Measurements from ENCODE around the gene TACR2.

DNA sequence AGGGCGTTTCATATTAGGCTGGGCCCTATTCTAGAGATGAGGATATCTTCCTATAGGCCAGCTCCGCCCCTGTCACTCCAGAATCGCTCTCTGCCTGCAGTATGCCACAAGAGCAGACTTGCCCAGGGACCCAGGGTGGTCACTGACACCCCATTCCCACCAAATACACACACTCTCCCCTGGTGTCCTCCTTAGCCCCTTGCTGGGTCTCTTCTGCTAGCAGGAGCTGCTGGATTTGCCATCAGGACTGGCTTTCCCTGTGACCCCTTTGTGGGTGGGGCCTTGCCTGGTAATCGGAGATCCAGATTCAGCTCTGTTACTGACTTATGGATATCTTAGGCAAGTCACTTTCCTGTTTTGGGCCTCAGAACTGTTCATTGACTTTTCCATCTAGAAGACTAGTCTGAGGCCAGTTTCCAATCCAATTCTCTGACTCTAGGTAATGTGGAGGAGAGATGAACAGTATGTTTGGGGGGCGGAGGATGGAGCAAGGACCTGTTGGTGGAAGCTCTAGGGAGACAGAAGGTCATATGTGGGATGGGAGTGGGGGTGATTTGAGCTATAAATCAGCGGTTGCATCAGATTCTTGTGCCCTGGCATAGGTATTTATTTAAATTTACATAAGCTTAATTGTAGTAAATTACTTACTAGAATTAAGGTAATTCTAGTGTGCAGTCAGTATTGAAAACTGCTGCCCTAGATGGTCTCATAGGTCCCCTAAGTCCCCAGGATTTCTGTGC, 36.1 kb upstream of the TACR2 start:
- TF ChIP-seq, protein P1, sequence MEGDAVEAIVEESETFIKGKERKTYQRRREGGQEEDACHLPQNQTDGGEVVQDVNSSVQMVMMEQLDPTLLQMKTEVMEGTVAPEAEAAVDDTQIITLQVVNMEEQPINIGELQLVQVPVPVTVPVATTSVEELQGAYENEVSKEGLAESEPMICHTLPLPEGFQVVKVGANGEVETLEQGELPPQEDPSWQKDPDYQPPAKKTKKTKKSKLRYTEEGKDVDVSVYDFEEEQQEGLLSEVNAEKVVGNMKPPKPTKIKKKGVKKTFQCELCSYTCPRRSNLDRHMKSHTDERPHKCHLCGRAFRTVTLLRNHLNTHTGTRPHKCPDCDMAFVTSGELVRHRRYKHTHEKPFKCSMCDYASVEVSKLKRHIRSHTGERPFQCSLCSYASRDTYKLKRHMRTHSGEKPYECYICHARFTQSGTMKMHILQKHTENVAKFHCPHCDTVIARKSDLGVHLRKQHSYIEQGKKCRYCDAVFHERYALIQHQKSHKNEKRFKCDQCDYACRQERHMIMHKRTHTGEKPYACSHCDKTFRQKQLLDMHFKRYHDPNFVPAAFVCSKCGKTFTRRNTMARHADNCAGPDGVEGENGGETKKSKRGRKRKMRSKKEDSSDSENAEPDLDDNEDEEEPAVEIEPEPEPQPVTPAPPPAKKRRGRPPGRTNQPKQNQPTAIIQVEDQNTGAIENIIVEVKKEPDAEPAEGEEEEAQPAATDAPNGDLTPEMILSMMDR (IDR thresholded peaks at IDR 0.05): no peak
- no peak for TF ChIP-seq POLR2AphosphoS5 (IDR thresholded peaks at IDR 0.05; ENCODE audit: insufficient read depth in 1 of 2, low read depth in 1 of 2)

Measured in vagina (tissue), 2 donors.